ENCODE data around the gene AGBL5.
"Not testable (repeated sequence)": the region's sequence is repeated elsewhere in the genome, so short reads cannot be mapped to it uniquely, and the experiment has no call there.

The AGBL5 gene

GRCh38 chr2:27051902-27052645, 606 bp downstream of the AGBL5 start:
- DNase-seq (ENCODE audit: low spot score): no peak
- FAIRE-seq: no peak

GRCh38 chr2:27053321-27053720, 1.9 kb downstream of the AGBL5 start:
- FAIRE-seq (no peak), DNase-seq (ENCODE audit: low spot score) (no peak)

- no peak for FAIRE-seq
- no peak for DNase-seq (ENCODE audit: low spot score)
These were observed 2.3 kb downstream of the AGBL5 start for GRCh38 chr2:27053776-27054175.

- FAIRE-seq (no peak), DNase-seq (ENCODE audit: low spot score) (no peak)
These were observed 3.3 kb downstream of the AGBL5 start for GRCh38 chr2:27054721-27055120.

GRCh38 chr2:27057184-27057583, 5.7 kb downstream of the AGBL5 start:
- FAIRE-seq (no peak), DNase-seq (ENCODE audit: low spot score) (no peak)

- no peak for FAIRE-seq
- DNase-seq (ENCODE audit: low spot score): no peak
These were observed 6.7 kb downstream of the AGBL5 start for GRCh38 chr2:27058210-27058609.

GRCh38 chr2:27059141-27059820, 7.8 kb downstream of the AGBL5 start:
- DNase-seq (ENCODE audit: low spot score) (no peak), FAIRE-seq (no peak)

GRCh38 chr2:27060323-27060722, 8.9 kb downstream of the AGBL5 start:
- DNase-seq (ENCODE audit: low spot score): no peak
- no peak for FAIRE-seq

GRCh38 chr2:27065128-27065527, 13.7 kb downstream of the AGBL5 start:
- FAIRE-seq (no peak), DNase-seq (ENCODE audit: low spot score) (no peak)

GRCh38 chr2:27067385-27067784, 15.9 kb downstream of the AGBL5 start:
- FAIRE-seq (no peak), DNase-seq (ENCODE audit: low spot score) (no peak)

- DNase-seq (ENCODE audit: low spot score) (no peak), FAIRE-seq (no peak)
These were observed 18.0 kb downstream of the AGBL5 start for GRCh38 chr2:27069436-27069835.

- no peak for DNase-seq (ENCODE audit: low spot score)
- FAIRE-seq: no peak
These were observed 18.6 kb downstream of the AGBL5 start for GRCh38 chr2:27069961-27070618.

- DNase-seq (ENCODE audit: low spot score) (no peak), FAIRE-seq (no peak)
These were observed 19.3 kb downstream of the AGBL5 start for GRCh38 chr2:27070653-27071276.

GRCh38 chr2:27071277-27071989, 20.0 kb downstream of the AGBL5 start, which contains the start of gene OST4:
Gene OST4 (minus strand): TSS chr2:27071654.
- DNase-seq (ENCODE audit: low spot score) (peak; percentile 73), FAIRE-seq (no peak)

GRCh38 chr2:27071990-27072830, 20.7 kb downstream of the AGBL5 start:
- FAIRE-seq: no peak
- no peak for DNase-seq (ENCODE audit: low spot score)

GRCh38 chr2:27072920-27073319, 21.5 kb downstream of the AGBL5 start:
- no peak for FAIRE-seq

GRCh38 chr2:27073782-27074181, 22.3 kb downstream of the AGBL5 start:
- FAIRE-seq (no peak), DNase-seq (ENCODE audit: low spot score) (no peak)

More at GRCh38 chr2:27072920-27073319, 21.5 kb downstream of the AGBL5 start:
- no peak for DNase-seq (ENCODE audit: low spot score)

GRCh38 chr2:27074738-27075565, 23.5 kb downstream of the AGBL5 start:
- no peak for FAIRE-seq

GRCh38 chr2:27075566-27075871, 24.1 kb downstream of the AGBL5 start:
- not testable (repeated sequence) for DNase-seq (ENCODE audit: low spot score); FAIRE-seq

More at GRCh38 chr2:27074738-27075565, 23.5 kb downstream of the AGBL5 start:
- DNase-seq (ENCODE audit: low spot score): no peak

GRCh38 chr2:27076323-27076722, 24.9 kb downstream of the AGBL5 start:
- no peak for FAIRE-seq
- no peak for DNase-seq (ENCODE audit: low spot score)
